GM23338 (cell line): ENCODE data around the gene RASL11A.

ENCODE experiments used
- CTCF ChIP-seq, 2 experiments: fragments of 200-600 bp in 1 of 2; sonication (generic) in 1 of 2; conservative IDR thresholded peaks; 2 replicates each; pipeline versions ENCODE4 v1.5.1 to v1.6.1; 2016 to 2017; ENCODE audit warnings: antibody characterized with exemption in 2 of 2, low read depth in 2 of 2, mild to moderate bottlenecking in 2 of 2, moderate library complexity in 1 of 2
- EZH2phosphoT487 ChIP-seq: fragments of 200-600 bp; sonication (generic); IDR thresholded peaks from one replicate; pipeline ENCODE4 v1.8.1; 2018; ENCODE audit warnings: antibody characterized with exemption; ENCODE audit not compliant: unreplicated experiment

GRCh38 chr13:27313770-27314169 is 43.1 kb downstream of the RASL11A start:
- TF ChIP-seq EZH2phosphoT487 = no peak
- no peak for TF ChIP-seq CTCF (conservative IDR thresholded peaks at IDR 0.05; ENCODE audit: low read depth in 2 of 2)
